ENCODE data around the gene ANAPC15. TPM values are rescaled to one million over a fixed set of nuclear protein-coding genes. Genes with fewer than 3 reads are reported as not detected.

Gene ANAPC15
- total and polyA plus RNA-seq, 2 donors (not counting 3 experiments of a cell fraction or from before 2014, with no cell fraction given): 67.0 to 70.5 TPM

GRCh38 chr11:72112978-72113808, 698 bp upstream of the ANAPC15 start:
- Histone ChIP-seq H3K4me3 (replicated peaks in 1 of 3; ENCODE audit: insufficient read depth in 1 of 3, low read depth in 1 of 3, low read length in 3 of 3) (peak overlapping the region in 2 of 3 experiments; percentile 27 to 53), H3K36me3 (ENCODE audit: control insufficient read depth in 2 of 2, extremely low read depth in 1 of 2, insufficient read depth in 2 of 2, low read length in 2 of 2) (no peaks in the 10 kb centered on the region), H3K27ac (ENCODE audit: insufficient read depth, low read depth, low read length) (peak overlapping the region; percentile 90), H3K9ac (replicated peaks; ENCODE audit: extremely low read depth, insufficient read depth, low read length) (peak overlapping the region; percentile 95), H3K9me3 (replicated peaks; ENCODE audit: control insufficient read depth, insufficient read depth, low read length) (no peaks in the 10 kb centered on the region), H3K27me3 (ENCODE audit: control insufficient read depth in 2 of 2, insufficient read depth in 2 of 2, low read length in 2 of 2) (peaks cover 0 to 3% of the 10 kb centered on the region in 2 experiments), H3K4me2 (ENCODE audit: insufficient read depth, low read length) (peak overlapping the region; percentile 61), H3K79me2 (ENCODE audit: control insufficient read depth, insufficient read depth, low read length) (no peaks in the 10 kb centered on the region), H4K20me1 (replicated peaks; ENCODE audit: control insufficient read depth, extremely low read depth, insufficient read depth, low read length) (no peaks in the 10 kb centered on the region), H3K4me1 (ENCODE audit: control insufficient read depth, extremely low read depth, insufficient read depth, low read length) (peaks cover 14% of the 10 kb centered on the region), H2AFZ (ENCODE audit: low read depth, low read length) (peak overlapping the region; percentile 71), H3K9me1 (replicated peaks; ENCODE audit: control insufficient read depth, extremely low read depth, insufficient read depth, low read length) (no peaks in the 10 kb centered on the region)
- BruUV-seq (replicated peaks): TSS peak; percentile 96
- DNase-seq (ENCODE audit: low read depth, low spot score) (no peak), FAIRE-seq (peak; percentile 44)
- CTCF ChIA-PET: interaction anchor here (0.6 to 3.8 kb wide), 5 partner anchors 12 to 318 kb away, joined by 3 to 19 read pairs (median 5); no protein-coding TSS in a partner anchor
- dilution Hi-C loops (cut with MboI; ENCODE audit: extremely low pct_ligation_motif_present, low sequenced_read_pairs) (no loop called here), intact Hi-C loops (cut with micrococcal nuclease) (loop anchor here (1.0 to 5.0 kb wide), 6 partner anchors 10 to 319 kb away; partner anchors contain the start of genes CLPB, LAMTOR1, LRRC51 and NUMA1)
- POLR2A ChIA-PET: interaction anchor here (0.8 to 1.2 kb wide), 6 partner anchors 13 to 185 kb away, joined by 3 to 5 read pairs (median 3); partner anchors contain the start of gene RNF121
- TF ChIP-seq MAX (IDR thresholded peaks at IDR 0.05; ENCODE audit: insufficient read depth, insufficient read length) (no peak), JUN (IDR thresholded peaks at IDR 0.05; ENCODE audit: borderline replicate concordance, insufficient read depth, insufficient read length, low read depth) (no peak), EZH2 (IDR thresholded peaks at IDR 0.05; ENCODE audit: borderline replicate concordance, low read depth, low read length, severe bottlenecking) (no peak), POLR2AphosphoS5 (IDR thresholded peaks at IDR 0.05; ENCODE audit: insufficient read depth, low read depth, low read length) (no peak), MYC (IDR thresholded peaks at IDR 0.05; ENCODE audit: low read depth, low read length) (no peak), FOS (IDR thresholded peaks at IDR 0.05; ENCODE audit: borderline replicate concordance, insufficient read depth, low read length) (no peak), CTCF (IDR thresholded peaks at IDR 0.05; ENCODE audit: extremely low read depth in 1 of 2, insufficient read depth in 1 of 2, low read depth in 1 of 2, low read length in 2 of 2) (no peak), POLR2A (IDR thresholded peaks at IDR 0.05; ENCODE audit: low read depth, low read length) (no peak), GATA2 (IDR thresholded peaks at IDR 0.05; ENCODE audit: insufficient read depth, insufficient read length, low read depth, low read length) (no peak)

Measured in endothelial cell of umbilical vein (primary cell).